Fibroblast of lung (primary cell): Measurements from ENCODE around the gene OCSTAMP.

Source experiments
- EZH2 ChIP-seq: IDR thresholded peaks from 2 replicates; pipeline ENCODE4 v1.5.1; 2012; ENCODE audit warnings: low read length, control low read depth, mild to moderate bottlenecking; ENCODE audit errors: missing control alignments
- TF ChIP-seq, protein P1 (sequence below), 2 donors: IDR thresholded peaks in 1 of 2; conservative IDR thresholded peaks in 1 of 2; 1 replicate in 1 of 2; 2 replicates in 1 of 2; pipeline ENCODE4 v1.5.1; 2011 to 2012; ENCODE audit warnings: low read length in 2 of 2, control low read depth in 1 of 2, inconsistent platforms in 1 of 2, low read depth in 1 of 2, mild to moderate bottlenecking in 1 of 2

DNA sequence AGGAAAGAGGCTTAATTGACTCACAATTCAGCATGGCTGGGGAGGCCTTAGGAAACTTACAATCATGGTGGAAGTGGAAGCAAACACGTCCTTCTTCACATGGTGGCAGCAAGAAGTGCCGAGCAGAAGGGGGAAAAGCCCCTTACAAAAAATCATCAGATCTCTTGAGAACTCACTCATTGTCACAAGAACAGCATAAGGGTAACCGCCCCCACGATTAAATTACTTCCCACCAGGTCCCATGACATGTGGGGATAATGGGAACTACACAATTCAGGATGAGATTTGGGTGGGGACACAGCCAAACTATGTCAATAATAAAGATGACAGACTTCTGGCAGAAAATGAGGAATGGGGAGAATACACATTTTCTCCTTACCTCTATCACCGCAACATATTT, 20.5 kb upstream of the OCSTAMP start:
- TF ChIP-seq, protein P1, sequence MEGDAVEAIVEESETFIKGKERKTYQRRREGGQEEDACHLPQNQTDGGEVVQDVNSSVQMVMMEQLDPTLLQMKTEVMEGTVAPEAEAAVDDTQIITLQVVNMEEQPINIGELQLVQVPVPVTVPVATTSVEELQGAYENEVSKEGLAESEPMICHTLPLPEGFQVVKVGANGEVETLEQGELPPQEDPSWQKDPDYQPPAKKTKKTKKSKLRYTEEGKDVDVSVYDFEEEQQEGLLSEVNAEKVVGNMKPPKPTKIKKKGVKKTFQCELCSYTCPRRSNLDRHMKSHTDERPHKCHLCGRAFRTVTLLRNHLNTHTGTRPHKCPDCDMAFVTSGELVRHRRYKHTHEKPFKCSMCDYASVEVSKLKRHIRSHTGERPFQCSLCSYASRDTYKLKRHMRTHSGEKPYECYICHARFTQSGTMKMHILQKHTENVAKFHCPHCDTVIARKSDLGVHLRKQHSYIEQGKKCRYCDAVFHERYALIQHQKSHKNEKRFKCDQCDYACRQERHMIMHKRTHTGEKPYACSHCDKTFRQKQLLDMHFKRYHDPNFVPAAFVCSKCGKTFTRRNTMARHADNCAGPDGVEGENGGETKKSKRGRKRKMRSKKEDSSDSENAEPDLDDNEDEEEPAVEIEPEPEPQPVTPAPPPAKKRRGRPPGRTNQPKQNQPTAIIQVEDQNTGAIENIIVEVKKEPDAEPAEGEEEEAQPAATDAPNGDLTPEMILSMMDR (conservative IDR thresholded peaks at IDR 0.05 in 1 of 2, IDR thresholded peaks at IDR 0.05 in 1 of 2; ENCODE audit: low read depth in 1 of 2, low read length in 2 of 2), result no peak
- no peak for TF ChIP-seq EZH2
